ENCODE measurements around the gene ITGB8. TPM values are rescaled to one million over a fixed set of nuclear protein-coding genes. Genes with fewer than 3 reads are reported as not detected.

ITGB8 gene
- total RNA-seq, 2 experiments from 2014 or later, result not detected

- POLR2A ChIA-PET, result no interaction called here
Measured at GRCh38 chr7:20440472-20441105, 109.9 kb downstream of the ITGB8 start.

GRCh38 chr7:20441346-20441745 lies 110.6 kb downstream of the ITGB8 start:
- Mint-ChIP-seq H3K27me3 (no peaks in the 10 kb centered on the region), H3K4me3 (no peak overlapping the region), H3K4me1 (no peaks in the 10 kb centered on the region), H3K36me3 (no peaks in the 10 kb centered on the region), H3K27ac (no peak overlapping the region), H3K9me3 (no peaks in the 10 kb centered on the region)
- POLR2A ChIA-PET, result no interaction called here
- ATAC-seq (ENCODE audit: low read depth) (no peak), DNase-seq (no peak)

More at GRCh38 chr7:20440472-20441105, 109.9 kb downstream of the ITGB8 start:
- no peak overlapping the region for H3K27ac Mint-ChIP-seq
- H3K4me3 Mint-ChIP-seq, result no peak overlapping the region
- H3K9me3 Mint-ChIP-seq, result no peaks in the 10 kb centered on the region
- DNase-seq (no peak), ATAC-seq (ENCODE audit: low read depth) (no peak)
- no peaks in the 10 kb centered on the region for H3K36me3 Mint-ChIP-seq
- no peaks in the 10 kb centered on the region for H3K27me3 Mint-ChIP-seq
- no peaks in the 10 kb centered on the region for H3K4me1 Mint-ChIP-seq

GRCh38 chr7:20441991-20442441 lies 111.3 kb downstream of the ITGB8 start:
- POLR2A ChIA-PET, result no interaction called here
- DNase-seq (no peak), ATAC-seq (ENCODE audit: low read depth) (no peak)
- no peaks in the 10 kb centered on the region for H3K4me1 Mint-ChIP-seq
- no peaks in the 10 kb centered on the region for H3K27me3 Mint-ChIP-seq
- H3K9me3 Mint-ChIP-seq, result no peaks in the 10 kb centered on the region
- H3K36me3 Mint-ChIP-seq, result no peaks in the 10 kb centered on the region
- H3K4me3 Mint-ChIP-seq, result no peak overlapping the region
- H3K27ac Mint-ChIP-seq, result no peak overlapping the region

GRCh38 chr7:20442951-20443350 lies 112.3 kb downstream of the ITGB8 start:
- Mint-ChIP-seq H3K27ac (no peak overlapping the region), H3K9me3 (no peaks in the 10 kb centered on the region), H3K4me3 (no peak overlapping the region), H3K36me3 (no peaks in the 10 kb centered on the region), H3K27me3 (no peaks in the 10 kb centered on the region), H3K4me1 (no peaks in the 10 kb centered on the region)
- ATAC-seq (ENCODE audit: low read depth) (no peak), DNase-seq (no peak)
- POLR2A ChIA-PET, result no interaction called here

- ATAC-seq (ENCODE audit: low read depth), result no peak
- POLR2A ChIA-PET, result no interaction called here
- H3K9me3 Mint-ChIP-seq, result no peaks in the 10 kb centered on the region
Measured at GRCh38 chr7:20444030-20444800, 113.5 kb downstream of the ITGB8 start.

GRCh38 chr7:20447021-20447650 lies 116.4 kb downstream of the ITGB8 start:
- Mint-ChIP-seq H3K27ac (no peak overlapping the region), H3K36me3 (no peaks in the 10 kb centered on the region), H3K9me3 (no peaks in the 10 kb centered on the region), H3K4me3 (no peak overlapping the region), H3K4me1 (no peaks in the 10 kb centered on the region), H3K27me3 (no peaks in the 10 kb centered on the region)
- no peak for DNase-seq
- POLR2A ChIA-PET, result no interaction called here
- no peak for ATAC-seq (ENCODE audit: low read depth)

More at GRCh38 chr7:20444030-20444800, 113.5 kb downstream of the ITGB8 start:
- no peak for DNase-seq
- H3K4me1 Mint-ChIP-seq, result no peaks in the 10 kb centered on the region
- no peaks in the 10 kb centered on the region for H3K36me3 Mint-ChIP-seq
- no peaks in the 10 kb centered on the region for H3K27me3 Mint-ChIP-seq
- H3K27ac Mint-ChIP-seq, result no peak overlapping the region
- no peak overlapping the region for H3K4me3 Mint-ChIP-seq

- no peaks in the 10 kb centered on the region for H3K9me3 Mint-ChIP-seq
- no peaks in the 10 kb centered on the region for H3K27me3 Mint-ChIP-seq
- ATAC-seq (ENCODE audit: low read depth), result no peak
- H3K36me3 Mint-ChIP-seq, result no peaks in the 10 kb centered on the region
- DNase-seq, result no peak
- H3K27ac Mint-ChIP-seq, result no peak overlapping the region
- H3K4me3 Mint-ChIP-seq, result no peak overlapping the region
- H3K4me1 Mint-ChIP-seq, result no peaks in the 10 kb centered on the region
- POLR2A ChIA-PET, result no interaction called here
Measured at GRCh38 chr7:20449176-20449575, 118.5 kb downstream of the ITGB8 start.

- Mint-ChIP-seq H3K36me3 (no peaks in the 10 kb centered on the region), H3K9me3 (no peaks in the 10 kb centered on the region), H3K27ac (no peak overlapping the region), H3K4me3 (no peak overlapping the region), H3K27me3 (no peaks in the 10 kb centered on the region), H3K4me1 (no peaks in the 10 kb centered on the region)
- DNase-seq, result no peak
- POLR2A ChIA-PET, result no interaction called here
- ATAC-seq (ENCODE audit: low read depth), result no peak
Measured at GRCh38 chr7:20450536-20450935, 119.8 kb downstream of the ITGB8 start.

GRCh38 chr7:20454202-20454601 lies 123.5 kb downstream of the ITGB8 start:
- no peaks in the 10 kb centered on the region for H3K9me3 Mint-ChIP-seq
- H3K36me3 Mint-ChIP-seq, result no peaks in the 10 kb centered on the region
- H3K27ac Mint-ChIP-seq, result no peak overlapping the region
- H3K4me1 Mint-ChIP-seq, result no peaks in the 10 kb centered on the region
- DNase-seq (no peak), ATAC-seq (ENCODE audit: low read depth) (no peak)
- H3K4me3 Mint-ChIP-seq, result no peak overlapping the region
- no peaks in the 10 kb centered on the region for H3K27me3 Mint-ChIP-seq
- POLR2A ChIA-PET, result no interaction called here

- no peaks in the 10 kb centered on the region for H3K9me3 Mint-ChIP-seq
- ATAC-seq (ENCODE audit: low read depth) (no peak), DNase-seq (no peak)
- no peak overlapping the region for H3K4me3 Mint-ChIP-seq
- no peaks in the 10 kb centered on the region for H3K4me1 Mint-ChIP-seq
- H3K27me3 Mint-ChIP-seq, result no peaks in the 10 kb centered on the region
- H3K27ac Mint-ChIP-seq, result no peak overlapping the region
- POLR2A ChIA-PET, result no interaction called here
- H3K36me3 Mint-ChIP-seq, result no peaks in the 10 kb centered on the region
Measured at GRCh38 chr7:20456701-20457100, 126.0 kb downstream of the ITGB8 start.

- ATAC-seq (ENCODE audit: low read depth), result no peak
- no peaks in the 10 kb centered on the region for H3K4me1 Mint-ChIP-seq
- no peak overlapping the region for H3K4me3 Mint-ChIP-seq
- DNase-seq, result no peak
- H3K36me3 Mint-ChIP-seq, result no peaks in the 10 kb centered on the region
- POLR2A ChIA-PET, result no interaction called here
- no peaks in the 10 kb centered on the region for H3K9me3 Mint-ChIP-seq
- no peak overlapping the region for H3K27ac Mint-ChIP-seq
- no peaks in the 10 kb centered on the region for H3K27me3 Mint-ChIP-seq
Measured at GRCh38 chr7:20458521-20458920, 127.8 kb downstream of the ITGB8 start.

GRCh38 chr7:20459419-20459818 lies 128.7 kb downstream of the ITGB8 start:
- no peaks in the 10 kb centered on the region for H3K9me3 Mint-ChIP-seq
- H3K4me3 Mint-ChIP-seq, result no peak overlapping the region
- no peaks in the 10 kb centered on the region for H3K27me3 Mint-ChIP-seq
- no peak overlapping the region for H3K27ac Mint-ChIP-seq
- DNase-seq, result no peak
- no peak for ATAC-seq (ENCODE audit: low read depth)
- no peaks in the 10 kb centered on the region for H3K4me1 Mint-ChIP-seq
- no peaks in the 10 kb centered on the region for H3K36me3 Mint-ChIP-seq
- POLR2A ChIA-PET, result no interaction called here

- no peaks in the 10 kb centered on the region for H3K4me1 Mint-ChIP-seq
- no peak for ATAC-seq (ENCODE audit: low read depth)
- no peak overlapping the region for H3K4me3 Mint-ChIP-seq
- no peak overlapping the region for H3K27ac Mint-ChIP-seq
- POLR2A ChIA-PET, result no interaction called here
- H3K36me3 Mint-ChIP-seq, result no peaks in the 10 kb centered on the region
- H3K27me3 Mint-ChIP-seq, result no peaks in the 10 kb centered on the region
- peaks cover 1% of the 10 kb centered on the region for H3K9me3 Mint-ChIP-seq
- DNase-seq, result no peak
Measured at GRCh38 chr7:20464891-20465290, 134.2 kb downstream of the ITGB8 start.
